Osteoblast (primary cell): Measurements from ENCODE around the gene A2M. TPM values are rescaled to one million over a fixed set of nuclear protein-coding genes. Genes with fewer than 3 reads are reported as not detected.

Source experiments
- DNase-seq: peaks from one replicate; pipeline ENCODE4 v3.0.0; 2011; ENCODE audit warnings: low spot score, mixed read lengths; ENCODE audit not compliant: insufficient read length; ENCODE audit errors: missing footprints
- H2AFZ ChIP-seq: 2 replicates; pipeline ENCODE4 v1.6.0; 2011; ENCODE audit warnings: mild to moderate bottlenecking, low read length
- H3K27ac ChIP-seq: 2 replicates; pipeline ENCODE4 v1.5.1; 2011; ENCODE audit warnings: mild to moderate bottlenecking, low read depth, low read length, moderate library complexity
- H3K27me3 ChIP-seq: 2 replicates; pipeline ENCODE4 v1.6.0; 2012; ENCODE audit warnings: mild to moderate bottlenecking, control low read depth, inconsistent platforms, low read length, moderate library complexity; ENCODE audit not compliant: insufficient read depth
- H3K36me3 ChIP-seq: 2 replicates; pipeline ENCODE4 v1.5.1; 2011; ENCODE audit warnings: mild to moderate bottlenecking, low read length, control low read depth, moderate library complexity; ENCODE audit not compliant: insufficient read depth
- H3K4me1 ChIP-seq: 2 replicates; pipeline ENCODE4 v1.5.1; 2011; ENCODE audit warnings: mild to moderate bottlenecking, low read length, control low read depth, moderate library complexity; ENCODE audit not compliant: insufficient read depth
- H3K4me2 ChIP-seq: 2 replicates; pipeline ENCODE4 v1.6.0; 2011; ENCODE audit warnings: mild to moderate bottlenecking, low read length; ENCODE audit not compliant: insufficient read depth
- H3K4me3 ChIP-seq: fragments of 200-600 bp; sonication (generic); 3 replicates; pipeline ENCODE4 v1.5.1; 2012; ENCODE audit warnings: mild to moderate bottlenecking, low read length, inconsistent platforms; ENCODE audit not compliant: insufficient read depth
- H3K79me2 ChIP-seq: 2 replicates; pipeline ENCODE4 v1.6.0; 2012; ENCODE audit warnings: mild to moderate bottlenecking, low read length, control low read depth, inconsistent platforms; ENCODE audit not compliant: insufficient read depth
- H3K9me3 ChIP-seq: 2 replicates; pipeline ENCODE4 v1.5.1; 2011; ENCODE audit warnings: low read depth, low read length, control low read depth
- H4K20me1 ChIP-seq: 2 replicates; pipeline ENCODE4 v1.6.0; 2012; ENCODE audit warnings: mild to moderate bottlenecking, low read length, control low read depth; ENCODE audit not compliant: insufficient read depth
- CTCF ChIP-seq: IDR thresholded peaks from 2 replicates; pipeline ENCODE4 v1.5.1; 2011; ENCODE audit warnings: mild to moderate bottlenecking, low read depth, low read length, moderate library complexity; ENCODE audit errors: extremely low read depth
- total RNA-seq: library from RNA; depleted of rRNA; stranded (reverse); fragments of >200 nt; gene quantifications from 2 replicates; pipeline ENCODE4 v1.2.3, GENCODE V29; 2012

Gene A2M
- total RNA-seq, 1 donor: 2.2 TPM

- DNase-seq: no peak
- H3K4me1 ChIP-seq: no peaks in the 10 kb centered on the region
- H3K27ac ChIP-seq: no peak overlapping the region
- H3K36me3 ChIP-seq: no peaks in the 10 kb centered on the region
- no peak overlapping the region for H3K4me2 ChIP-seq
- no peaks in the 10 kb centered on the region for H3K9me3 ChIP-seq
- no peaks in the 10 kb centered on the region for H4K20me1 ChIP-seq
- no peak for TF ChIP-seq CTCF
- no peak overlapping the region for H3K4me3 ChIP-seq
- no peaks in the 10 kb centered on the region for H3K27me3 ChIP-seq
- H3K79me2 ChIP-seq: no peaks in the 10 kb centered on the region
- no peak overlapping the region for H2AFZ ChIP-seq
These were observed 33.2 kb upstream of the A2M start for GRCh38 chr12:9148926-9149325.

- DNase-seq: no peak
- no peak for TF ChIP-seq CTCF
- H3K9me3 ChIP-seq: no peaks in the 10 kb centered on the region
- no peak overlapping the region for H3K4me3 ChIP-seq
- no peaks in the 10 kb centered on the region for H3K36me3 ChIP-seq
- H3K4me2 ChIP-seq: no peak overlapping the region
- no peaks in the 10 kb centered on the region for H4K20me1 ChIP-seq
- H3K79me2 ChIP-seq: no peaks in the 10 kb centered on the region
- H3K27me3 ChIP-seq: no peaks in the 10 kb centered on the region
- H3K27ac ChIP-seq: no peak overlapping the region
- no peak overlapping the region for H2AFZ ChIP-seq
- no peaks in the 10 kb centered on the region for H3K4me1 ChIP-seq
These were observed 31.7 kb upstream of the A2M start for GRCh38 chr12:9147461-9147860.

- Histone ChIP-seq H4K20me1 (no peaks in the 10 kb centered on the region), H3K4me3 (no peak overlapping the region), H3K79me2 (no peaks in the 10 kb centered on the region), H3K27me3 (no peaks in the 10 kb centered on the region), H3K4me2 (no peak overlapping the region), H3K27ac (no peak overlapping the region), H3K36me3 (no peaks in the 10 kb centered on the region), H3K9me3 (no peaks in the 10 kb centered on the region), H3K4me1 (no peaks in the 10 kb centered on the region), H2AFZ (no peak overlapping the region)
- DNase-seq: no peak
- no peak for TF ChIP-seq CTCF
These were observed 29.0 kb upstream of the A2M start for GRCh38 chr12:9144730-9145106.

GRCh38 chr12:9143929-9144729 is 28.4 kb upstream of the A2M start:
- no peak overlapping the region for H3K27ac ChIP-seq
- no peak overlapping the region for H2AFZ ChIP-seq
- H3K27me3 ChIP-seq: no peaks in the 10 kb centered on the region
- no peaks in the 10 kb centered on the region for H3K9me3 ChIP-seq
- no peaks in the 10 kb centered on the region for H3K4me1 ChIP-seq
- no peak overlapping the region for H3K4me2 ChIP-seq
- H3K36me3 ChIP-seq: no peaks in the 10 kb centered on the region
- DNase-seq: no peak
- no peak overlapping the region for H3K4me3 ChIP-seq
- H3K79me2 ChIP-seq: no peaks in the 10 kb centered on the region
- H4K20me1 ChIP-seq: no peaks in the 10 kb centered on the region
- TF ChIP-seq CTCF: no peak
